Upper lobe of left lung (tissue), 4 donors: Measurements from ENCODE around the gene CEP128.

Experiments
- CTCF ChIP-seq, 6 experiments: fragments of 450-650 bp in 4 of 6; fragments of 200-600 bp in 2 of 6; sonication (generic) in 2 of 6; IDR thresholded peaks; one replicate each; pipeline ENCODE4 v1.5.1; 2016 to 2019; ENCODE audit warnings: antibody characterized with exemption in 6 of 6
- POLR2A ChIP-seq, 4 donors: fragments of 450-650 bp; IDR thresholded peaks; one replicate each; pipeline ENCODE4 v1.5.1; 2016 to 2017; ENCODE audit warnings: antibody characterized with exemption in 4 of 4, mild to moderate bottlenecking in 2 of 4

GRCh38 chr14:80981673-80982072 lies 40.1 kb upstream of the CEP128 start:
- TF ChIP-seq CTCF (IDR thresholded peaks at IDR 0.05) (no peak), POLR2A (IDR thresholded peaks at IDR 0.05) (no peak)
